ENCODE measurements around the gene TNFRSF18.
"Not testable (repeated sequence)": the region's sequence is repeated elsewhere in the genome, so short reads cannot be mapped to it uniquely, and the experiment has no call there.

Gene TNFRSF18

DNA sequence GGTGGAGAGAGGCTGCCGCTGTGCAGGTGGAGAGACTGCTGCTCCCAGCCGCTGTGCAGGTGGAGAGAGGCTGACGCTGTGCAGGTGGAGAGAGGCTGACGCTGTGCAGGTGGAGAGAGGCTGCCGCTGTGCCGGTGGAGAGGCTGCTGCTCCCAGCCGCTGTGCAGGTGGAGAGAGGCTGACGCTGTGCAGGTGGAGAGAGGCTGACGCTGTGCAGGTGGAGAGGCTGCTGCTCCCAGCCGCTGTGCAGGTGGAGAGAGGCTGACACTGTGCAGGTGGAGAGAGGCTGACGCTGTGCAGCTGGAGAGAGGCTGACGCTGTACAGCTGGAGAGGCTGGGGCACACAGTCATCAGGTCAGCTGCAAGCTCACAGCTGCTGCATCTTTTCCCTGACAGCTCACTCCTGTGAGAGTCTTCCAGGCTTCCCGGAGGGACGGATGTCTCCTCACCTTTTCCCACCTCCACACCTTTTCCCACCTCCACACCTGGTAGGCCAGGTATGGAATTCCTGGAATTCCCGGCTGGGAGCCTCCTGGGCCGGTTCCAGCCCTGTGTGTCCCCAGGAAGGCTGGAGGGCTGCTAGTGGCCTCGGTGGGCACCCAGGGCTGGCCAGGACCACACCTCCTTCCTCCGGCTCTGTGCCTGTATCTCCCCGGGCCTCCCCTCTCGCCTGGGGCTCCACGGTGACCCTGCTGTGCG lies 30.2 kb downstream of the TNFRSF18 start:
- DNase-seq, result not testable (repeated sequence)

DNA sequence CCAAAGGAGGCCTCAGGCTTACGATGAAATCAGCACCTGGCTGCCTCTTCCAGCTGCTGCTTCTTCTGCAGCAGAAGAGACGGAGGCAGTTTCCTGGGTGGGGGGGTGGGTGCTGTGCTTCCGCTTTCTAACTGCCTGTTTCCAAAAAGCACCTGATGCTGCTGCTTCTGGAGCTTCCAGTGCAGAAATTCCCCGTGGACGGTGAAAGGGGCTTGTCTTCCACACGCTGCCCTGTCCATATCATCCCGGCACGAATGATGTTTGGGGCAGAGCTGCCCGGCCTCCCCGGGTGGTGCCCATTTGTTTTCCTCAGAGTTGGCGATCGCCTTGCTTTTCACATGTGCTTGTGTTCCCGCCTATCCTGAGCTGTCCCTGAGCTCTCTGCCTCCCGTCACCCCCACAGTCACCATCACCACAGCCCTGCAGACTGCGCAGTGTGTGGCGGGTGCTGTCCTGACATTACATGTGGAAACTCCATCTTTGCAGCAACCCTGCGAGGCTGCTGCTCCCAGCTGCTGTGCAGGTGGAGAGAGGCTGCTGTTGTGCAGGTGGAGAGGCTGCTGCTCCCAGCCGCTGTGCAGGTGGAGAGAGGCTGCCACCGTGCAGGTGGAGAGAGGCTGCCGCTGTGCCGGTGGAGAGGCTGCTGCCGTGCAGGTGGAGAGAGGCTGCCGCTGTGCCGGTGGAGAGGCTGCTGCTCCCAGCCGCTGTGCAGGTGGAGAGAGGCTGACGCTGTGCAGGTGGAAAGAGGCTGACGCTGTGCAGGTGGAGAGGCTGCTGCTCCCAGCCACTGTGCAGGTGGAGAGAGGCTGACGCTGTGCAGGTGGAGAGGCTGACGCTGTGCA lies 30.9 kb downstream of the TNFRSF18 start:
- DNase-seq, result no peak

GRCh38 chr1:1173793-1174415 lies 32.5 kb downstream of the TNFRSF18 start, which contains the start of gene TTLL10:
TTLL10 (plus strand) TSS chr1:1173880; CDS start chr1:1179216, 5,336 bp downstream.
- no peak for DNase-seq

DNA sequence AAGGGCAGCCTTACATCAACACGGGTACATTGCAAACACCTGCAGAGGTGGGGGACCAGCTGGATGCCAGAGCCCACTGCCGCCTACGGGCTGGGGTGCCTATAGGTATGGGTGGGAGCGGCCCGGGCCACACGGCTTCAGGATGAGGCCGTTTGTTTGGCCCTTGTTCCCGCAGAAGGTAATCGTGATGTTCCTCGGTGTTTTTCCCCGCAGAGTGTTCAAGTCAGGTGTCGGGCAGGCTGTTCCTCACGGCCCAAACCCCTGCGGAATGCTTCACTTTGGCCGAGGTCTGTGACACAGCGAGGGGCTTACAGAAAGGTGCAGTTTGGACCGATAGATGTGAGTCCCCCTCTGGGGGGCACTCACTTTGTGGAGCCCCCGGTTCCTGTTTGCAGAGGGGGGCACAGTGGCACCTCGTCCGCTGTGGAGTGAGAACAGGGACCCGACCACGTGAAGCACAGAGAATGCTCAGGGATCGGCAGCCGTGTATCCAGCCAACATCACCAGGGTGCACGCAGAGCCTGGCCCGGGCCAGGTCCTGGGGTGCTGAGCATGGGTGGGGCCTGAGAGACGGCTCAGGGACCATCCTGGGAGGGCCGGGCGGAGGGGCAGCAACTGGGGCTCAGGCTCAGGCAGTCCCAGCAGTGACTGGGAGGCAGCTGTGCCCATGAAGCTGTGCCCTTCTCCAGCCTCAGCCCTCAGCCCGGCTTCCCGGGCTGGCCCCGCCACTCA lies 33.2 kb downstream of the TNFRSF18 start:
- DNase-seq, result no peak

DNA sequence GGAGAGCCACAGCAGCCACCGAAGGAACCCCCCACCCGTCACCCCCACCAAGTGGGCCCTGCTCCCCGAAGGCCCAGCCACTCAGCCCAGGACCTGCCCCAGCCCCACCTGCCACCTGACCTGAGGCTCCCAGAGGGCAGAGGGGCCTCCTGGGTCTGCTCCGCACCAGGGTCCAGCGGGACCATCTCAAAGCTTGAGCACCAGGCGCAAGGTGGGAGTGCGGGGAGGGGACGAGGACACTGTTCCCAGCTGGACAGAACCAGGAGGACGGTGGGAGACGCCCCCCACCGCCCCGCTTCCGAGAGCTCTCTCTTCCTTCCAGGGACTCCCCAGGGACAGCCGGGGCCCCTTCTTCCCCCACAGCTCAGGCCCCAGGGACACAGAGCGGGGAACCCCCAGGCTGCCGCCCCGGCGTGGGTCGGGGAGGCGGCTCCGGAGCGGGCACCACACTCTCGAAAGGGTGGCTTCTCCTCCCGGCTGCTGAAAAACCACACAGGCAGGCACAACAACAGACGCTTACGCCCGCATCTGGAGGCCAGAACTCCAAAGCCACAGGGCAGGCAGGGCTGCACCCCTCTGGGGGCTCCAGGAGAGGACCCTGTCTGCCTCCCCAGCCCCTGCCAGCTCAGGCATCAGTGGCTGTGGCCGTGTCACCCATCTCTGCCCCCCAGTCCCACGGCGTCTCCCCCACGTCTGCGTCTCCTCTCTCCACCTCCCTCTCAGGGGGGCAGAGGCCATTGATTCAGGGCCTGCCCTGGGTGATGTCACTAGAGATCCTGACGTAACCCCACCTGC lies 34.6 kb downstream of the TNFRSF18 start:
- DNase-seq, result no peak

GRCh38 chr1:1171161-1171545 lies 35.2 kb downstream of the TNFRSF18 start:
- DNase-seq, result no peak

DNA sequence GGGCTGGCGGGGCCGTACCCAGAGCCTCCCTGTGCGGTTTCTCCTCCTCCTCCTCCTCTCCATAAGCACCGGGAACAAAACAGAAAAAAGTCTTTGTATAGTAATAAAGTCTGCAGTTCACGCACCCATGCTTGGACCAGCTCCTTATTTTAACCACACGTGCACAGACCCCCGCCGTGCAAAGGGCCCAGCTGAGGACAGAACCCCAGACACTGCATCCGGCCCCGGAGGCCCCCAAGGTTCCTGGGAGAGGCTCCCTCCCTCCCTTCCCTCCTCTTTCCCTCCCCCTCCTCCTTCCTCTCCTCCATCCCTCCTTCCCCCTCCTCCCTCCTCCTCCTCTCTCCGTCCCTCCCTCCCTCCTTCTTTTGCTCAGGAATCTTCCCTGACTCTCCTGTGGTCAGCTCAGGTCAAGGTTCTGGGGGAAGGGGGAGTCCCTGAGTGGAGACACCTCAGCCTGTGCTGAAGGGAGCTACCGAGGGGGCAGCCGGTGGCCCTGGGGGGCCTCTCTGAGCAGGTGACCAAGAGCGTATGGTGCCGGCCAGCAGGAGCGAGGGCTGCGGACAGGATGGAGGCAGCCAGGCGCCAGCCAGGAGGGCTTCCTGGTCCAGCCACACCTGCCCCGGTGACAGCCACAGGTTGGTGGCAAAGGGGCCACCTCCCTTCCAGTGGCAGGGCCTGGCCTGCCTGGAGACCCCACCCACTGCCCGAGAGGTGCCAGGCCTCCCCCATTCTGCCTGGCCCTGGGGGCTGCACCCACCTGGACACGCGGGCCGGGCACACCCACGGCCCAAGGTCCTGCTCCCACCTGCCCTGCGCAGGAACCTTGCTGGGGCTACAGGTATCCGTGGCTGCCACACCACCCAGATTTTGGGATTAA lies 35.9 kb downstream of the TNFRSF18 start:
- no peak for DNase-seq

- no peak for DNase-seq
Observed at GRCh38 chr1:1169429-1170214, 36.8 kb downstream of the TNFRSF18 start.

GRCh38 chr1:1168451-1169411 lies 37.7 kb downstream of the TNFRSF18 start:
- DNase-seq, result no peak

DNA sequence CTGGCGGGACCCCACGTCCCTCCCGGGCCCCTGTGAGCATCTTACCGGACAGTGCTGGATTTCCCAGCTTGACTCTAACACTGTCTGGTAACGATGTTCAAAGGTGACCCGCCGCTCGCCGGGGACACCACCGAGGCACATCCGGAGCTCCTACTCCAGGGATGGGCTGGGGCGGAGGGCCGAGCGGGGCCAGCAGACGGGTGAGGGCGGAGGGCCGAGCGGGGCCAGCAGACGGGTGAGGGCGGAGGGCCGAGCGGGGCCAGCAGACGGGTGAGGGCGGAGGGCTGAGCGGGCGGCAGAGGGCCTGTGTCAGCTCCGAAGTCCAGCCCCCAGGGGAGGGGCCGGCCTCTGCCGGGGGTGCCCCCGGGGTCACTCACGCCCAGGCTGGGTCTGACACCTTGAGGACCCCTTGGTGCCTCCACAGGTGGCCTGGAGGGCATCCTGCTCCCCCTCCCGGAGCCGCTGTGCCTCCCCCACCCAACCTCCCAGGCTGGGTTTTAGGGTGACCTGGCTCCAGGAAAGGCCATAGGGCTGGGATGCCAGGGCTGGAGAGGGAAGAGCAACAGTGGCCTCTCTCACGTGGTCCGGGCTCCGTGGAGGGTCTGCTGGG lies 38.4 kb downstream of the TNFRSF18 start:
- DNase-seq, result no peak

DNA sequence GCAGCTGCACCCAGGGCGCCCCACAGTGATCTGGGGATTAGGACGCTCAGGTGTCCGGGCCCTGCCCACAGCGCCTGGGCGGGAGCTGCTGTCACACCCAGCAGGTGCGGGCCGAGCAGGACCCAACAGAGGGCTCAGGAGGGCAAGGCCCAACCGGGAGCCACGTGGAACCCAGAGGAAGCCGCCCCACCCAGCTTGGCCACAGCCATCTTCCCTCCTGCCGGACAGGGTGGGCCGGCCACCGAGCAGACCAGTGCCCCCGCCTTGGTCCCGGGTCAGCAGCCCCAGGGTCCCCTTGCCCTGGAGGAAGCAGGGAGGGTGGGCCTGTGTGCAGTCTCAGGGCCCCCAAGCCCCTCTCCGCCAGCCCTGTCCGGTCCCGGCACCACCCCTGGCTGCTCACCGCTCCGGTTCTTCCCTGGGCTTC lies 39.0 kb downstream of the TNFRSF18 start:
- no peak for DNase-seq

DNA sequence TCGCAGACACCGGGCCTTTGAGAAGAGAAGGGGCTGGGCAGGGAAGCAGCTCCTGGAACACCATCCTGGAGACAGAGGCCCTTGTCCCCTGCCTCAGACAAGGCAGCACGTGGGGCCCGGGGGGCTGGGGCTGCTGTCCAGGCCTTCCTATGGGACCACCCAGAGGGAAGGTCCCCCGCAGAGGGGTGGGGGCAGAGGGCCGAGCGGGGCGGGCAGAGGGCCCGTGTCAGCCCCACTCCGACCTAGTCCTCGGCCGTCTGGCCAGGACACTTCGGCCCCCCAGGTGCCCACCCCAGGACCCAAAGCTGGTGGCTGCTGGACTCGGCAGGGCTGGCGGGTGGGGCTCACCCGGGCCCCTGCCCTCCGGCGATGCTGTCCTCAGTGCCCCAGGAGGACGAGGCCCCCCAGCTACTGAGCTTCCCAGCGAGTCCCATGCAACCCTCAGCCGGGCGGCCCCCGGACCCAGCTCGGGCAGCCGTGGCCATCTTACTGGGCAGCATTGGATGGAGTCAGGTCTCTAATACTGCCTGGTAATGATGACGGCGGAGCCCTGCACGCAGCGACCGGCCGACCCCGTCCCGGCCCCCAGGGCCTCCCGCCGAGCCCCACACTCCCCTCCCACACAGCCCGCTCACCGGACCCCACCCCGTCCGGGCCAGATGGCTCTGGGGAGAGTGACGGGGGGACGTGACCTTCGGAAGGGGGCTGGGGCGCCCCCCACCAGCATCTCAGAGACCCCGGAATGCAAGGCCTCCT lies 39.6 kb downstream of the TNFRSF18 start:
- no peak for DNase-seq

GRCh38 chr1:1165900-1166421 lies 40.4 kb downstream of the TNFRSF18 start:
- DNase-seq, result no peak

GRCh38 chr1:1165485-1165884 lies 40.9 kb downstream of the TNFRSF18 start:
- no peak for DNase-seq

GRCh38 chr1:1164701-1165451 lies 41.5 kb downstream of the TNFRSF18 start:
- no peak for DNase-seq

- DNase-seq, result no peak
Observed at GRCh38 chr1:1164361-1164700, 42.1 kb downstream of the TNFRSF18 start.
